ENCODE results near the gene MYO15B. TPM values are rescaled to one million over a fixed set of nuclear protein-coding genes. Genes with fewer than 3 reads are reported as not detected.

The MYO15B gene
- polyA plus RNA-seq, 3 donors from 2014 or later, result 0.76 to 3.0 (median 2.6) TPM

DNA sequence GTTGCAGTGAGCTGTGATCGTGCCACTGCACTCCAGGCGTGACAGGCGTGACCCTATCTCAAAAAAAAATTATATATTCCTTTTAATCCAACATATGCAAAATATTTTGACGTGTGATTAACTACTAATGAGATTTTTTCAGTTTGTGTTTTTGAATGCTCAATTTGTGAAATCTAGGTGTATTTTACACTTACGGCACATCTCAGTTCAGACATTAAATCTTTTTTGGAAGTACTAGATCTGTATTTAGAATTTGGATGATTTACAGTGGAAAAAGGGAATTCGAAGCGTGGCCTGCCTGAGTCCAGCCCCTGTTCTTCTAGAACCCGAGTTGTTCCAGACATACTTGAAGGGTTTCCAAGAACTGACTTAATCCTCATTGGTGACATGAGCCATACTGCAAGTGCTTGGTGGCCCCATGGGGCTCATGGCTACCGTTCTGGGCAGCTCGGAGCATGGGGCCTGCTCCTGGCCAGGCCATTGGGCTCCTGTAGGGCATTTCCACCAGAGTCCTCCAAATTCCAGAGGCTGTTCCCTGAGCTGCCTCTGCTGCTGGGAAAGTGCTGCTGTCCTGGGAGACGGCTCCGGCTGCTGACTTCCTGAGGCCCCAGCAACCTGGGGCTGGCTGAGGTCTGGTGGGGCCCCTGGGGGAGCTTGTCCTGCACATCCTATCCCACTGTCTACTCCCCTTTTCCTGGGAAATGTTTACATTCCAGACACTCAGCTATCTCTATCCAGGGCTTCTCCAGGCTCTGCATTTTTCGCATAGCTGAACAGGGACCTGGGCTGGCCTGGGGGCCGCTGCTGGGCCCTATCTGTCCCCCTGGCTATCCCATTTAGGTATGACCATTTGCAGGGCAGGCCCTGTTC lies 34.9 kb upstream of the MYO15B start:
- no peak overlapping the region for H3K4me3 Mint-ChIP-seq
- H3K36me3 Mint-ChIP-seq, result peaks cover 0 to 10% (median 3%) of the 10 kb centered on the region in 3 donors
- peaks cover 20 to 37% of the 10 kb centered on the region in 2 donors for H3K4me1 Mint-ChIP-seq
- no peak for DNase-seq
- peak overlapping the region in 1 of 6 donors; percentile 80 for H3K27ac Mint-ChIP-seq
- H3K9me3 Mint-ChIP-seq, result no peaks in the 10 kb centered on the region
- H3K27me3 Mint-ChIP-seq (ENCODE audit: low read depth in 3 of 3), result peaks cover 0 to 2% (median 0%) of the 10 kb centered on the region in 3 donors

GRCh38 chr17:75553295-75554110 lies 34.1 kb upstream of the MYO15B start:
- Mint-ChIP-seq H3K9me3 (no peaks in the 10 kb centered on the region), H3K27ac (peak overlapping the region in 5 of 6 donors; percentile 6 to 80 (median 36)), H3K4me3 (no peak overlapping the region), H3K27me3 (ENCODE audit: low read depth in 3 of 3) (peaks cover 0 to 2% (median 2%) of the 10 kb centered on the region in 3 donors), H3K36me3 (peaks cover 0 to 9% (median 3%) of the 10 kb centered on the region in 3 donors), H3K4me1 (peaks cover 18 to 28% of the 10 kb centered on the region in 2 donors)
- DNase-seq, result no peak

- Mint-ChIP-seq H3K4me3 (no peak overlapping the region), H3K27ac (no peak overlapping the region), H3K4me1 (peaks cover 12 to 18% of the 10 kb centered on the region in 2 donors), H3K36me3 (peaks cover 0 to 2% (median 0%) of the 10 kb centered on the region in 3 donors), H3K27me3 (ENCODE audit: low read depth in 3 of 3) (peaks cover 0 to 4% (median 2%) of the 10 kb centered on the region in 3 donors), H3K9me3 (no peaks in the 10 kb centered on the region)
- DNase-seq, result no peak
Measured at GRCh38 chr17:75555679-75556153, 31.9 kb upstream of the MYO15B start.

GRCh38 chr17:75557075-75557851 lies 30.3 kb upstream of the MYO15B start:
- peaks cover 0 to 4% (median 0%) of the 10 kb centered on the region in 3 donors for H3K36me3 Mint-ChIP-seq
- no peak for DNase-seq
- no peaks in the 10 kb centered on the region for H3K9me3 Mint-ChIP-seq
- no peak overlapping the region for H3K4me3 Mint-ChIP-seq
- peaks cover 9 to 14% of the 10 kb centered on the region in 2 donors for H3K4me1 Mint-ChIP-seq
- H3K27me3 Mint-ChIP-seq (ENCODE audit: low read depth in 3 of 3), result peaks cover 0 to 8% (median 2%) of the 10 kb centered on the region in 3 donors
- no peak overlapping the region for H3K27ac Mint-ChIP-seq

- no peak for DNase-seq
- H3K4me1 Mint-ChIP-seq, result peaks cover 9% of the 10 kb centered on the region in 2 donors
- peaks cover 0 to 8% (median 2%) of the 10 kb centered on the region in 3 donors for H3K27me3 Mint-ChIP-seq (ENCODE audit: low read depth in 3 of 3)
- H3K36me3 Mint-ChIP-seq, result peaks cover 0 to 6% (median 0%) of the 10 kb centered on the region in 3 donors
- H3K27ac Mint-ChIP-seq, result no peak overlapping the region
- H3K9me3 Mint-ChIP-seq, result no peaks in the 10 kb centered on the region
- no peak overlapping the region for H3K4me3 Mint-ChIP-seq
Measured at GRCh38 chr17:75557852-75558665, 29.5 kb upstream of the MYO15B start.

DNA sequence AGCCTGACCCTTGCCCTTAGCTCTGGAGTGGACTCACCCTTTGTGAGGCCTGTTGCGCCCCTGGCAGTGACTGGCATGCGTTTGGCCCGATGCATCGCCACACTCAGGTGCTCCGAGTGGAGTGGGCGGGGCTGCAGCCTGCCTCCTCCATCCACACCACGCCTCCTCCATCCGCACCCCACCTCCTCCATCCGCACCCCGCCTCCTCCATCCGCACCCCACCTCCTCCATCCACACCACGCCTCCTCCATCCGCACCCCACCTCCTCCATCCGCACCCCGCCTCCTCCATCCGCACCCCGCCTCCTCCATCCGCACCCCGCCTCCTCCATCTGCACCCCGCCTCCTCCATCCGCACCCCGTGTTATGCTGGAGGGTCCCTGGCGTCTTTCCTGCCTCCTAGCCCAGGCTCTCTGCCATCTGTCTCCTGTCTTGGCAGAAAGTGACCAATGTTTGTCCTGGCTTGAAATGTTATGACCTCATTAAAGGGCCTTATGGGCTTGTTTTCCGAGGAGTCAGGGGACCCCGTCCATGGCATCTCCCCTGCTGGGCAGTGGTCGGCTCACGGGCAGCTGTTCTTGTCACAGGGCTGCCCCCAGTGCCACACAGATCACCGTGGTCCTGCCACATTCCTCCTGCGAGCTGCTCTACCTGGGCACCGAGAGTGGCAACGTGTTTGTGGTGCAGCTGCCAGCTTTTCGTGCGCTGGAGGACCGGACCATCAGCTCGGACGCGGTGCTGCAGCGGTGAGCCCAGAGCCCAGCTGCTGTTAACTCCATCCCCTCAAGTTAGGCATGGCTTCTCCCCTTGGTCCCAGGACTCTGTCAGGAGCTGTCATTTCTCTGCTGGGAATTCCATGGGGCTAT lies 28.7 kb upstream of the MYO15B start:
- Mint-ChIP-seq H3K9me3 (no peaks in the 10 kb centered on the region), H3K27ac (no peak overlapping the region), H3K4me1 (peaks cover under 1 to 1% of the 10 kb centered on the region in 2 donors), H3K36me3 (peaks cover 0 to 6% (median 0%) of the 10 kb centered on the region in 3 donors), H3K27me3 (ENCODE audit: low read depth in 3 of 3) (peaks cover 0 to 8% (median 2%) of the 10 kb centered on the region in 3 donors), H3K4me3 (no peak overlapping the region)
- no peak for DNase-seq

DNA sequence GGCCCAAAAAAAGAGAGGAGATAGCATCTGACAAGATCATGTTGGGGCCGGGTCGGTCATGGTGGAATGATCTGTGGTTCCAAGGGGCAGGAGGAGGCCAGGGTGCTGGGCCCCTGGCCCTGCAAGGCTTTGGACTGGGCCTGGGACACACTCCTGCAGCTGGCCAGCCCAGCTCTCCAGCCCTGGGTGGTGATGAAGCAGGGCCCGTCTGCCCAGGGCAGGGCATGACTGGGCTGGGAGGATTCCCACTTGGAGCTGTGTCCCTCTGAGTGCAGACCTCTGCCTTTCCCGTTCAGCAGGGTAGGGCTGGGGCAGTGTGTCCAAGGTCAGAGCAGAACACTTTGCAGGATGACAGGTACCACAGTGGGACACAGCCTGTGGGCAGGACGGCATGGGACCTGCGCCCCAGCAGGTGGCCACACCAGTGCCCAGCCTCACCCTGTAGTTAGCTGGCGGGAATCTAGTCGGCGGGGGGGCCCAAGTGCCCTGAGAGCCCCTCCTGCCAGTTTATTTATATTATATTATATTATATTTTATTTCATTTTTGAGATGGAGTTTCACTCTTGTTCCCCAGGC lies 27.6 kb upstream of the MYO15B start:
- H3K9me3 Mint-ChIP-seq, result no peaks in the 10 kb centered on the region
- H3K4me3 Mint-ChIP-seq, result no peak overlapping the region
- H3K27me3 Mint-ChIP-seq (ENCODE audit: low read depth in 3 of 3), result peaks cover 0 to 9% (median 0%) of the 10 kb centered on the region in 3 donors
- H3K27ac Mint-ChIP-seq, result peak overlapping the region in 1 of 6 donors; percentile 12
- no peak for DNase-seq
- H3K36me3 Mint-ChIP-seq, result peaks cover 0 to 6% (median 0%) of the 10 kb centered on the region in 3 donors
- H3K4me1 Mint-ChIP-seq, result no peaks in the 10 kb centered on the region

- peaks cover 0 to 1% of the 10 kb centered on the region in 2 donors for H3K4me1 Mint-ChIP-seq
- peaks cover 0 to 9% (median 0%) of the 10 kb centered on the region in 3 donors for H3K27me3 Mint-ChIP-seq (ENCODE audit: low read depth in 3 of 3)
- no peaks in the 10 kb centered on the region for H3K9me3 Mint-ChIP-seq
- peaks cover 10 to 18% (median 12%) of the 10 kb centered on the region in 3 donors for H3K36me3 Mint-ChIP-seq
- DNase-seq, result no peak
- peak overlapping the region in 3 of 6 donors; percentile 19 to 34 (median 27) for H3K27ac Mint-ChIP-seq
- H3K4me3 Mint-ChIP-seq, result no peak overlapping the region
Measured at GRCh38 chr17:75561927-75562603, 25.5 kb upstream of the MYO15B start.

DNA sequence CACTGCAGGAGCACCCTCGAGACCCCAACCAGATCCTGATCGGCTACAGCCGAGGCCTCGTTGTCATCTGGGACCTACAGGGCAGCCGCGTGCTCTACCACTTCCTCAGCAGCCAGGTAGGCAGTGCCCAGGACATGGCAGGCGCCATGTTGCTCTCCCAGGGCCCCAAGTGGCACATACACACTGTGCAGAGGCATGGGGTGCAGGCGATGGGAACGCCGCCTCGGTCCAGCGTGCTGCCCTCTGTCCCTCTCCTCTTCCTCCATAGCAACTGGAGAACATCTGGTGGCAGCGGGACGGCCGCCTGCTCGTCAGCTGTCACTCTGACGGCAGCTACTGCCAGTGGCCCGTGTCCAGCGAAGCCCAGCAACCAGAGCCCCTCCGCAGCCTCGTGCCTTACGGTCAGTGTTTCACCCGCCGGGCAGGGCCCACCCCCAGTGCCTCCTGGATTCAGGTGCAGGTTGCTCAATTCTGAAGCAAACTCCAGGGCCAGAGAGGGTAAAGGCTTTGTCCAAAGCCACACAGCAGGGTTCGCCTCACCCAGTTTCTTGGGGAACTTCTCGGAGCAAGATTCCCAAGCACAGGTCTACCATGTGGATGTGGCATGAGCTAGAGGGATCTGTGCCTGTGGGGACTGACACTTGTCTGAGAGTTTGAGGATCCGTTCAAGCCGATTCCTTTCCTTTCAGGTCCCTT lies 24.4 kb upstream of the MYO15B start:
- no peak for DNase-seq
- peaks cover 0 to 7% (median 0%) of the 10 kb centered on the region in 3 donors for H3K27me3 Mint-ChIP-seq (ENCODE audit: low read depth in 3 of 3)
- no peaks in the 10 kb centered on the region for H3K9me3 Mint-ChIP-seq
- H3K4me1 Mint-ChIP-seq, result peaks cover 0 to 1% of the 10 kb centered on the region in 2 donors
- H3K4me3 Mint-ChIP-seq, result no peak overlapping the region
- H3K27ac Mint-ChIP-seq, result no peak overlapping the region
- H3K36me3 Mint-ChIP-seq, result peaks cover 10 to 18% (median 12%) of the 10 kb centered on the region in 3 donors

GRCh38 chr17:75564195-75564594 lies 23.4 kb upstream of the MYO15B start:
- no peak for DNase-seq
- Mint-ChIP-seq H3K4me3 (no peak overlapping the region), H3K4me1 (peaks cover 0 to 1% of the 10 kb centered on the region in 2 donors), H3K9me3 (no peaks in the 10 kb centered on the region), H3K27ac (no peak overlapping the region), H3K36me3 (peaks cover 10 to 18% (median 12%) of the 10 kb centered on the region in 3 donors), H3K27me3 (ENCODE audit: low read depth in 3 of 3) (peaks cover 0 to 5% (median 0%) of the 10 kb centered on the region in 3 donors)
